IPS DF 19.7 (cell line): Measurements from ENCODE around the gene GALNT3.

Experiments
- DNase-seq: peaks from one replicate; pipeline ENCODE4 v3.0.0-alpha.2; 2013; ENCODE audit warnings: low read depth, low spot score

GALNT3 gene

GRCh38 chr2:165793779-165794535, at the start of gene GALNT3:
TSS of gene GALNT3 (minus strand) at chr2:165794247. CDS start at chr2:165770700, 23,547 bp downstream.
- peak; percentile 59 for DNase-seq

GRCh38 chr2:165843351-165843750, 49.3 kb upstream of the GALNT3 start:
- no peak for DNase-seq

GRCh38 chr2:165840333-165840958, 46.4 kb upstream of the GALNT3 start:
- DNase-seq, result no peak

DNA sequence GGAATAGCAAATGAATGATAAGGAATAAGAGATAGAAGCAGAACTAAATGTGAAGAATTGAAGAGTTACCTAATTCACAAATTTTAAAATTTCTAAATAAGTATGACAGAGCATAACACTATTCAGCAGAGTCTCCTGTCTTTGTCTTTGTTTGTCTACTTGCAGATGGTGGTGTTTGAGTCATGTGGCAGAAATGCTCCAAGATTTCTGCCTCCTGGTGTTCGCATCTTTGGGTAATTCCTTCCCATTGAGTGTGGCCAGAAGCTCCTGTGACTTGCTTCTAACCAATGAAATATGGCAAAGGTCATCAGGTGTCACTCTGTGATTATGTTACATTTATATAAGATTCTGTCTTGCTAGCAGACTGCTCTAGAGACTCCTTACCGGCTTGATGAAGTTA, 45.6 kb upstream of the GALNT3 start:
- no peak for DNase-seq

- no peak for DNase-seq
Measured at GRCh38 chr2:165837122-165837521, 43.1 kb upstream of the GALNT3 start.

GRCh38 chr2:165835363-165835762, 41.3 kb upstream of the GALNT3 start:
- no peak for DNase-seq

GRCh38 chr2:165833156-165833555, 39.1 kb upstream of the GALNT3 start:
- DNase-seq, result no peak

DNA sequence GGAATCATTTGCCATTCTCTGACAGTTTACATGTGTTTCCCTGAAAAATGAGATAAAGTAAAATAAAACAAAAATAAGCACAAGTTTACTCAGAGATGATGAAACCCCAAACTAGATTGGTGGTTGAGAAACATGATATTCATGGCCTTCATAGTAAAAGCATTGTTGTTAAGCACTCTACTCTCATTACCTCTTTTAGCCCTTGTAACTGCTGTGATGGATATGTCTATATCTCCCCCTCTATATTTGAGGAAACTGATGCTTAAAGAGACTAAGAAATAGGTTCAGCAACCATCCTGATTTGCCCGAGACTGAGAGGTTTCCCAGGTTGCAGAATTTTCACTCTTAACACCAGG, 33.9 kb upstream of the GALNT3 start:
- no peak for DNase-seq

DNA sequence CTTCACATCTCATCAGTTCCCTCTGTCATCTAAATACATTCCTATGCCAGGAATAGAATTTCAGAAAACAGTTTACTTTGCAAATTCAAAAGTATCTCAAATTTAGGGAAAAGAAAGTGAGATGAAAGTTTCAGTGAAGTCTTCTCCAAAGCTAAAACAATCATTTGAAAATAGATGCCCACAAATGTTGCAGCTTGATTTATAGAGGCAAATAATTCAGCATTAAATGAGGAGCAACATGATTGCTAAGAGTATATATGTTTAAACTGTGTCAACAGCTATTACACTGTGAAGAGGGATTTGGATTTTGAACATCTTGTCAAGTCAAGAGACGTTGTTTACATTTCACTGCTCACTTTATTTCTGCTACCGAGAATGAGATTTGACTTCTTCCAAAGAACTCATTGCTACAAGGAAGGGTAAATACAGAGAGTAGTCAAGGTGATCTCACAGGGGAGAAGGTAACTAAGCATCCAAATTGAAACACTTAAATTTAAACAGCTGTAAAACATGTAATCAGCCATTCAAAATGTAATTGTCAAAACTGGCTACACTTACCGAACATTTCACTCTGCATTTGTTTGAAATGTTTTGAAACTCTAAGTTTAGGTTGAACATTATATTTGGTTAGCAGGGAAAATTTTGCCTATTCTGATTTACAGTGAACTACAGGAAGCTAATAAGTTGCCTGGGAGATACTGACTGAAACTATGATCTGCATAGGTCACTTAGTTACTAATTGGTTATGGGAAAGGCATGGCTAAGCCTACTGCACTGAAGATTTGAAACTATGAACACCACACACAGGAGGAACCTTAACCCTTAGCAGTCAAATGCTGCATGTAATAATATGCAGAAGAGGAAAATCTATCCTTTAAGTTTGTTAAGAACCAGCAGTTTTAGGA, 33.2 kb upstream of the GALNT3 start:
- DNase-seq, result no peak

DNA sequence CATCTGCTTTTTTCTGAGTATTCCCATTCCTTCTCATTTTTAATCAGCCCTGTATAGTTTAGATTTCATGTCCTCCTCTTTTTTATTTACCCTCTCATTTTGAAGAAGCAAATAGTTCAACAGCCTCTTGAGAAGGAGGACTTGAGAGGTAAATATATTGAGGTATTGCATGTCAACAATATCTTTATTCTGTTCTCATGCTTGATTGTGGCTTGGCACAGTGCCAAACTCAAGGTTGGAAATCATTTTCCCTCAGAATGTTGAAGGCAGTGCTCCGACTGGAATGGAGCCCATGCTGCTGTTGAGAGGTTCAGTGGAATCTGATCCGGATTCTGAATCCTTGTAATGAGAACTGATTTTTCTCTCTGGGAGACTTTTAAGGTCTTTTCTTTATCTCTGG, 31.0 kb upstream of the GALNT3 start:
- no peak for DNase-seq

DNA sequence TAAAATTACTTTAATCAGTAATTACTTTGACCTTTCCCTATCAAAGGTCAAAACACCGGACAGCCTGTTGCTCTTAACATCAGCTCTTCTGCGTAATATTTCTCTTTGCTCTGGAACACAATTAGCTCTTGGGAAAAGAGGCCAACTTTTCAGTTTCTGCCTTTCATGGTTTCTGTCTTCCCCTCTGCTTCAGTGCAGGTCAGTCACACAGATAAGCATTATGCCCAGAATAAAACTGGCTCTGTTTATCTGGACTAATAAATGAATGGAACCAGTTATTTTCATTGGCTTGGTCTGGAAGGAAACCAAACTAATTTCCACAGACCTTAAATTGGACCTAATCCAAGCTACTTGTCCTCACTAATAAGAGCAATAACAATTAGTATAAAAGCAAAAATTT, 26.2 kb upstream of the GALNT3 start:
- DNase-seq, result no peak

GRCh38 chr2:165818920-165819319, 24.9 kb upstream of the GALNT3 start:
- no peak for DNase-seq

DNA sequence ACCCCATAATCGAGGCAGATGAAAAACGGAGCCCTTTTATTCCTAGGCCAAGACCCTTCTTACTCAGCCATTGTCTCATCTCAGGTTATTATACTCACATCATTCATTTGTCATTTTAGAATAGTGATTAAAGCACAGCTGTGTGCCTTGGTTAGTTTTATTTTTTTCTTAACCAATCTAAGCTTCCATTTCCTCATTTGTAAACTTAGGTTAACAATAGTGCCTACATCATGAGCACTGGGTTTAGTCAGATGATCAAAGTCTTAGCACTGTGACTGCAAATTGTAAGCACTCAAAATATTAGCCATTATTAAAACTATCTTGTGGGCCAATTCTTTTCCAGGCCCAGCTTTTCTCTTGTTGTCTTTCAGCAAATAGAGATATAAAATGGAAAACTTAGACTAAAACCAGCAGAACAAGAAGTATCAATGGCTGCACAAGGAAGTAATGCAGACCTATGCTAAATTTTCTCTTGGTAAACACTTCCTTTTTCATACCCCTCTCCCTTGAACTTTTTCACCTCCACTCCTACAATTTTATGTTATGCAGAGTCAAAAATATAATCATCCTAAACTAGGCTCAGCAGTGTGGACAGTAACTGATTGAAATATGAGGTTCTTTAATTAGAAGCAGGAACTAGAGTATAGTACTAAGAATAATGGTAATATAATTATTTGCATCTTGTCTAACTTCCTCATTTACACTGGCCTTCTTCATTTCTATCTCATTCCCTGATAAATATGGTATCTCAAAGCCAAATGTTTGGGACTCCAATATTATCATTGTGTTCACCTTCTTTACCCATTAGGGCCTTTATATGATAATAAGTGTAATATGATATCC, 21.5 kb upstream of the GALNT3 start:
- DNase-seq, result no peak

- no peak for DNase-seq
Measured at GRCh38 chr2:165814473-165814872, 20.4 kb upstream of the GALNT3 start.

DNA sequence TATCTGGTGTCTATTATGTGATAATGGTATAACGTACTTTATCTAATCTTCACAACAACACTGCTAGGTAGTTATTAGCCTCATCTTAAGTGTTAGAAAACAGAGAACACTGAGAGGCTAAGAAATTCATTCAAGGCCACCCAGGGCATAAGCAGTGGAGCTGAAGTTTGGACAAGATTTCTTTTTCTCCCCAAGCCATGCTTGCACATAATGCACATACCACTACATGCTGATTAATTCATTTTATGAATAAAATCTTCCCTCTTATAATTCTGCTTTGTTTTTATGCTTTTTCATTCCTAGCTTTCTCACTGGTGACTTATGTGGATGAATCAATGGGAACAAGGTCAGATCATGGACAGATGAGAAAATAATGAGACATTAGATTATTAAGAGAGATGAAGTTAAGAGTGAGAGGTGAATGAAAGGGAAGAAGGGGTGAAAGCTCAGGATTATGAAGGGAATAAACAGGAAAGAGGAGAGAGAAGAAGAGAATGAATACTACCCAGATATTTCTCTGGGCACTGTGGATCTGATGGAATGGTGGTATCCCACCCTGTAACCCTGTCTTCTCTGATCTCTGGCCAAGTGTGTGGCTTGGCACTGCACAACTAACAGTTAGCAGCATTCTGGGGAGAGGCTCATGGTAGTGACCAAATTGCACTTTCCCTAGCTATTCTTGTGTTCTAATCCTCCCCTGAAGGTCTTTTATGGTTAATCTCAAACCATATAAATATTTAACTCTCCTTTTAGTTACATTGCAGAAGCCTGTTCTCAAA, 17.7 kb upstream of the GALNT3 start:
- DNase-seq, result no peak

DNA sequence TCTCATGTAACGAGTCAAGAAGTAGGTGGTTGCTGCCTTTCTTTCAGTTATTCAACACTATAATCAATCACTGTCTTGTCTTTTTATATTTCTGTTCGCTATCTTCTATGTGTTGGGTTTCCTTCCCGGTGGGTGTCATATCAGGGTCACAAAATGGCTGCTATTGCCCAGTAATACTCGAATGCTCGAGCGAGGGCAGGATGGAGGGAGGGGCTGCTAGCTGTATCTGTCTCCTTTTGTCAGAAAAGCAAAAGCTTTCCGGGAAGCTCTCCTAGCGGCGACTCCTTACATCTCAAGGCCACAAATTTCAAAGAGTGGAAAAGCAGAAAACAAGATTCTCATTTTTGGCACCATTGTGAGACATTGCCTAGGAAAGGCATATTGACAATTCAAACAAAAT, 16.4 kb upstream of the GALNT3 start:
- no peak for DNase-seq

DNA sequence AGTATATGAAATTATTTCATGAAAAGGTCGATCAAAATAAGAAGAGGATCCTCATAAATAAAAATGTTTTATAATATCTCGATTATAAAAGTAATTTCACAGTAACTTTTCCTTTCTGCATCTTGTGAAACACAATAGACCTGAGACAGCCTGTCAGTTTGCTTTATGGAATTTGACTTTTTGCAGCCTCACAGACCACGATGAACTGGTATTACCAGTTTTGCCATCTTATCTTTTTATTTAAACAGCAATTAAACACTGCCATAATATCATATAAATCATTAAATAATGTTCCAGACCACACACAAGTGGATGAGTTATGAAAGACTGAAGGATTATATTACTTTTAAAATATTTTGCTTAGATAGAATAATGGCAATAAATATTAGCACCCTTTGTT, 10.7 kb upstream of the GALNT3 start:
- no peak for DNase-seq

GRCh38 chr2:165803123-165803760, 9.2 kb upstream of the GALNT3 start:
- DNase-seq, result no peak

DNA sequence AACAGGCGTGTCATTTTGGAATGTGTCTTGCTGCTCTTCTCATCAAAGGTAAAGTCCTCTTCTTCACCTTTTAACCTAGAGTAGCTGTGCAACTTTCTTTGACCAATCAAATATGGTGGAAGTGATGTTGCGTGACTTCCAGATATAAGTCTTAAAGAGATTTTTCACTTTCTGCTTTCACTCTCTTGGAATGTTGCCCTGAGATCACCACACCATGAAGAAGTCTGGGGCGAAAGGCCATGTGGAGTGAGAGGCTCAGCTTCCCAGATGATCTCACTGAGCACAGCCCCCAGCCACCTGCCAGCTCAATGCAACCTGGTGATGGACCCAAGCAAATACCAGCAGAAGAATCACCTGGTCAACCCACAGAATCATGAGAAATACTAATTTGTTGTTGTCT, 7.1 kb upstream of the GALNT3 start:
- DNase-seq, result no peak

GRCh38 chr2:165796819-165797530, 2.9 kb upstream of the GALNT3 start:
- DNase-seq, result no peak
